ENCODE measurements around the gene METTL1.

The METTL1 gene

GRCh38 chr12:57755194-57755453 is 16.8 kb downstream of the METTL1 start:
- TF ChIP-seq HDGF (IDR thresholded peaks at IDR 0.05; ENCODE audit: borderline replicate concordance) (no peak), ELF4 (IDR thresholded peaks at IDR 0.05) (no peak), ZNF384 (IDR thresholded peaks at IDR 0.05) (no peak), TARDBP (IDR thresholded peaks at IDR 0.05) (no peak), FOXK2 (IDR thresholded peaks at IDR 0.05) (no peak), BHLHE40 (IDR thresholded peaks at IDR 0.05; ENCODE audit: borderline replicate concordance) (no peak), L3MBTL2 (conservative IDR thresholded peaks at IDR 0.05) (no peak), ARNT (IDR thresholded peaks at IDR 0.05) (no peak), SP1 (IDR thresholded peaks at IDR 0.05) (no peak), CTBP1 (IDR thresholded peaks at IDR 0.05; ENCODE audit: borderline replicate concordance) (no peak)
- ChIA-PET POLR2A (interaction anchor here (1.7 kb wide), 2 partner anchors 11 to 17 kb away, joined by 7 to 8 read pairs; partner anchors contain the start of genes EEF1AKMT3, METTL1 and TSPAN31), CTCF (no interaction called here)
- no peak for DNase-seq (ENCODE audit: extremely low spot score)

- POLR2A ChIA-PET, result interaction anchor here (0.7 to 1.7 kb wide), 4 partner anchors 10 to 18 kb away, joined by 4 to 8 read pairs (median 6); partner anchors contain the start of genes EEF1AKMT3, METTL1 and TSPAN31
- peak; percentile 48 for DNase-seq (ENCODE audit: extremely low spot score)
- CTCF ChIA-PET, result no interaction called here
- no peak for TF ChIP-seq SUZ12 (IDR thresholded peaks at IDR 0.05)
- 0 out of 2 replicates have a peak, but pooled peaks have one; percentile 37 for TF ChIP-seq CTBP1 (IDR thresholded peaks at IDR 0.05; ENCODE audit: borderline replicate concordance)
Observed at GRCh38 chr12:57754411-57755193, 17.3 kb downstream of the METTL1 start, which contains the start of gene MARCHF9. TSS of gene MARCHF9 (plus strand) at chr12:57755103. CDS start at chr12:57755529, 426 bp downstream.

- no peak for DNase-seq (ENCODE audit: extremely low spot score)
- ChIA-PET CTCF (no interaction called here), POLR2A (interaction anchor here (0.7 to 1.7 kb wide), 3 partner anchors 10 to 18 kb away, joined by 4 to 8 read pairs (median 5); partner anchors contain the start of genes EEF1AKMT3, METTL1 and TSPAN31)
Observed at GRCh38 chr12:57753756-57754337, 18.1 kb downstream of the METTL1 start.

GRCh38 chr12:57752668-57753000 is 19.3 kb downstream of the METTL1 start:
- DNase-seq (ENCODE audit: extremely low spot score), result no peak
- ChIA-PET POLR2A (interaction anchor here (0.8 to 2.0 kb wide), 6 partner anchors 11 to 26 kb away, joined by 4 to 11 read pairs (median 6); partner anchors contain the start of genes CYP27B1, EEF1AKMT3 and METTL1), CTCF (no interaction called here)
- TF ChIP-seq TARDBP (IDR thresholded peaks at IDR 0.05), result no peak
- TF ChIP-seq PKNOX1 (IDR thresholded peaks at IDR 0.05), result no peak
- no peak for TF ChIP-seq ELF4 (IDR thresholded peaks at IDR 0.05)

More at GRCh38 chr12:57753756-57754337, 18.1 kb downstream of the METTL1 start:
- TF ChIP-seq TARDBP (IDR thresholded peaks at IDR 0.05), result no peak

- CTCF ChIA-PET, result no interaction called here
- no peak; the same call in 1 of the 2 replicates for TF ChIP-seq BHLHE40 (IDR thresholded peaks at IDR 0.05; ENCODE audit: borderline replicate concordance)
- TF ChIP-seq FOXA1 (IDR thresholded peaks at IDR 0.05), result no peak
- no peak for TF ChIP-seq TARDBP (IDR thresholded peaks at IDR 0.05)
- no peak for TF ChIP-seq NFRKB (IDR thresholded peaks at IDR 0.05)
- no peak for TF ChIP-seq ZNF384 (IDR thresholded peaks at IDR 0.05)
- no peak for TF ChIP-seq CTBP1 (IDR thresholded peaks at IDR 0.05; ENCODE audit: borderline replicate concordance)
- peak; percentile 93 for TF ChIP-seq L3MBTL2 (conservative IDR thresholded peaks at IDR 0.05)
- 0 out of 2 replicates have a peak, but pooled peaks have one; percentile 64 for TF ChIP-seq FOXM1 (IDR thresholded peaks at IDR 0.05; ENCODE audit: borderline replicate concordance)
- TF ChIP-seq ELF4 (IDR thresholded peaks at IDR 0.05), result 0 out of 2 replicates have a peak, but pooled peaks have one; percentile 11
- TF ChIP-seq ARNT (IDR thresholded peaks at IDR 0.05), result no peak
- peak; percentile 66; the same call in 1 of the 2 replicates for TF ChIP-seq HDGF (IDR thresholded peaks at IDR 0.05; ENCODE audit: borderline replicate concordance)
- no peak for TF ChIP-seq LEF1 (IDR thresholded peaks at IDR 0.05; ENCODE audit: borderline replicate concordance)
- no peak for TF ChIP-seq FOXK2 (IDR thresholded peaks at IDR 0.05)
- no peak for TF ChIP-seq SUZ12 (IDR thresholded peaks at IDR 0.05)
- no peak for TF ChIP-seq SP1 (IDR thresholded peaks at IDR 0.05)
- peak; percentile 75 for TF ChIP-seq PKNOX1 (IDR thresholded peaks at IDR 0.05)
- peak; percentile 96 for DNase-seq (ENCODE audit: extremely low spot score)
- POLR2A ChIA-PET, result interaction anchor here (0.7 to 2.0 kb wide), 7 partner anchors 11 to 31 kb away, joined by 3 to 11 read pairs (median 4); partner anchors contain the start of genes CYP27B1, EEF1AKMT3 and METTL1
Observed at GRCh38 chr12:57751788-57752667, 19.9 kb downstream of the METTL1 start, which contains the start of gene CDK4. TSS of gene CDK4 (minus strand) at chr12:57752310. CDS start at chr12:57751717, 593 bp downstream.

GRCh38 chr12:57751432-57751787 is 20.5 kb downstream of the METTL1 start:
- ChIA-PET POLR2A (interaction anchor here (1.1 to 2.0 kb wide), 2 partner anchors 15 to 25 kb away, joined by 4 to 11 read pairs; no protein-coding TSS in a partner anchor), CTCF (no interaction called here)

More at GRCh38 chr12:57751432-57751787, 20.5 kb downstream of the METTL1 start:
- TF ChIP-seq SUZ12 (IDR thresholded peaks at IDR 0.05) (no peak), SP1 (IDR thresholded peaks at IDR 0.05) (no peak), LEF1 (IDR thresholded peaks at IDR 0.05; ENCODE audit: borderline replicate concordance) (no peak), ELF4 (IDR thresholded peaks at IDR 0.05) (no peak), NFRKB (IDR thresholded peaks at IDR 0.05) (no peak), HDGF (IDR thresholded peaks at IDR 0.05; ENCODE audit: borderline replicate concordance) (no peak), CTBP1 (IDR thresholded peaks at IDR 0.05; ENCODE audit: borderline replicate concordance) (no peak), L3MBTL2 (conservative IDR thresholded peaks at IDR 0.05) (no peak), TARDBP (IDR thresholded peaks at IDR 0.05) (no peak), ZNF384 (IDR thresholded peaks at IDR 0.05) (no peak), PKNOX1 (IDR thresholded peaks at IDR 0.05) (no peak), ARNT (IDR thresholded peaks at IDR 0.05) (no peak), BHLHE40 (IDR thresholded peaks at IDR 0.05; ENCODE audit: borderline replicate concordance) (no peak), FOXM1 (IDR thresholded peaks at IDR 0.05; ENCODE audit: borderline replicate concordance) (no peak)
- no peak for DNase-seq (ENCODE audit: extremely low spot score)
